T-helper 1 cell (primary cell): ENCODE results near the gene OPCML.

ENCODE experiments used
- DNase-seq, 5 donors: peaks; one replicate each; pipeline ENCODE4 v3.0.0-alpha.2; 2012 to 2020

Gene OPCML

GRCh38 chr11:132771746-132772145 is 760.6 kb downstream of the OPCML start:
- no peak for DNase-seq

GRCh38 chr11:132770829-132771530 is 761.3 kb downstream of the OPCML start:
- DNase-seq = no peak

GRCh38 chr11:132763503-132763902 is 768.8 kb downstream of the OPCML start:
- no peak for DNase-seq

- DNase-seq = no peak
Observed at GRCh38 chr11:132755934-132756333, 776.4 kb downstream of the OPCML start.

- no peak for DNase-seq
Observed at GRCh38 chr11:132751516-132752250, 780.6 kb downstream of the OPCML start.

- DNase-seq = no peak
Observed at GRCh38 chr11:132746305-132746704, 786.0 kb downstream of the OPCML start.

- DNase-seq = no peak
Observed at GRCh38 chr11:132745306-132745705, 787.0 kb downstream of the OPCML start.

- no peak for DNase-seq
Observed at GRCh38 chr11:132744771-132745170, 787.5 kb downstream of the OPCML start.

GRCh38 chr11:132743601-132744000 is 788.7 kb downstream of the OPCML start:
- DNase-seq = no peak

GRCh38 chr11:132742929-132743328 is 789.4 kb downstream of the OPCML start:
- DNase-seq = no peak

GRCh38 chr11:132734217-132734616 is 798.1 kb downstream of the OPCML start:
- DNase-seq = no peak

GRCh38 chr11:132728026-132728425 is 804.3 kb downstream of the OPCML start:
- DNase-seq = no peak

- DNase-seq = no peak
Observed at GRCh38 chr11:132721526-132721925, 810.8 kb downstream of the OPCML start.

GRCh38 chr11:132719684-132720083 is 812.6 kb downstream of the OPCML start:
- DNase-seq = no peak

GRCh38 chr11:132718711-132719671 is 813.3 kb downstream of the OPCML start:
- peak in 4 of 5 donors; percentile 9 to 46 (median 38) for DNase-seq

- no peak for DNase-seq
Observed at GRCh38 chr11:132717824-132718223, 814.5 kb downstream of the OPCML start.

- DNase-seq = no peak
Observed at GRCh38 chr11:132716037-132716436, 816.3 kb downstream of the OPCML start.

- DNase-seq = no peak
Observed at GRCh38 chr11:132714859-132715440, 817.4 kb downstream of the OPCML start.

GRCh38 chr11:132712466-132712865 is 819.8 kb downstream of the OPCML start:
- DNase-seq = no peak

- DNase-seq = no peak
Observed at GRCh38 chr11:132704781-132705375, 827.4 kb downstream of the OPCML start.

- DNase-seq = no peak
Observed at GRCh38 chr11:132692891-132693290, 839.4 kb downstream of the OPCML start.

GRCh38 chr11:132691848-132692550 is 840.3 kb downstream of the OPCML start:
- no peak for DNase-seq
